Measurements from ENCODE around the gene SHB.

SHB gene

GRCh38 chr9:37880916-37881479 is 188.0 kb downstream of the SHB start:
- FAIRE-seq, result no peak

- no peak for FAIRE-seq
Observed at GRCh38 chr9:37876376-37876775, 192.7 kb downstream of the SHB start.

GRCh38 chr9:37873955-37874354 is 195.1 kb downstream of the SHB start:
- no peak for FAIRE-seq

DNA sequence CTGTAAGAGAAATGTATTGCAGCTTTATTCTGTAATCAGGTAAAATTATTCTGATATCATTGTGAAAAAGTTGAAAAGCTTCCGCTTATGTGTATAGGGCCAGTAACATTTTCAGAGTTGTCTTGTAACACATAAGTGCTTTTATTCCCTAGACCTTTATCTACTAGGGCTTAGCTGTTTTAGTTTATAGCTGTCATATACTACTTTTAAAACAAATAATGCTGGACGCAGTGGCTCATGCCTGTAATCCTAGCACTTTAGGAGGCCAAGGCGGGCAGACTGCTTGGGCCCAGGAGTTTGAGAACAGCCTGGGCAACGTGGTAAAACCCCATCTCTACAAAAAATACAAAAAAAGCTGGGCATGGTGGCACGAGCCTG is 198.2 kb downstream of the SHB start:
- no peak for FAIRE-seq

DNA sequence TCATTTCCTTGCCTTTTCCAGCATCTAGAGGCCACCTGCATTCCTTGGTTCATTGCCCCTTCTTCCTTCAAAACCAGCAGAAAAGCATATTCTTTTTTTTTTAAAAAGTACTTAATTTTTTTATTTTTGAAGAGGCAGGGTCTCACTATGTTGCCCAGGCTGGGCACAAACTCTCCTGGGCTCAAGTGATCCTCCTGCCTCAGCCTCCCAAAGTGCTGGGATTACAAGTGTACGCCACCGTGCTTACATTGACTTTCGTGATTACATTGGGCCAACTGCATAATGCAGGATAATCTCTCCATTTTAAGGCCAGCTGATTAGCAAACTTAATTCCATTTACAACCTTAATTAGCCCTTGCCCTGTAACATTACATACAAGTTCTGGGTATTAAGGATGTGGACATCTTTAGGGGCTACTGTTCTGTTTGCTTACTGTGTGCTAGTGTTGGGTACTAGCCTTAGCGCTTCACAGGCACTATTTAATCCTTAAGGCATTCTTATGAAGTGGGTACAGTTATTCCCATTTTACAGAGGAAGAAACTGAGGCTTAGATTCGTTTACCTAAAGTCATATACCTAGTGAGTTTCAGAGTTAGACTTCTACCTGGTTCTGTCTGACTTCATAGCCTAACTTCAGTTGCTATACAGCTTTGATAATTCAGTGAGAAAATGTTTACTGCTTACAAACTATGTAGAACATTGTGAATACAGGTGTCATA is 198.8 kb downstream of the SHB start:
- FAIRE-seq, result no peak

Measured in endometrium (tissue), 2 donors.